Transverse colon (tissue), 4 donors: ENCODE measurements around the gene RING1.

Source experiments
- CTCF ChIP-seq, 5 experiments: fragments of 200-600 bp in 3 of 5; fragments of 450-650 bp in 2 of 5; sonication (generic) in 3 of 5; IDR thresholded peaks; 1 replicate in 2 of 5; 2 replicates in 3 of 5; pipeline ENCODE4 v1.5.1; 2016 to 2017; ENCODE audit warnings: antibody characterized with exemption in 5 of 5, inconsistent platforms in 3 of 5, mild to moderate bottlenecking in 2 of 5, moderate library complexity in 1 of 5
- EP300 ChIP-seq: sonication (generic); formaldehyde crosslinking; IDR thresholded peaks from one replicate; pipeline ENCODE4 v1.6.1; 2017; ENCODE audit warnings: antibody characterized with exemption, low read depth
- POLR2A ChIP-seq: fragments of 450-650 bp; IDR thresholded peaks from one replicate; pipeline ENCODE4 v1.6.1; 2016; ENCODE audit warnings: antibody characterized with exemption, mild to moderate bottlenecking, moderate library complexity
- POLR2AphosphoS5 ChIP-seq, 3 donors: sonication (generic); formaldehyde crosslinking; IDR thresholded peaks; one replicate each; pipeline ENCODE4 v1.6.1; 2016; ENCODE audit warnings: antibody characterized with exemption in 3 of 3

GRCh38 chr6:33203443-33204164 is 4.7 kb upstream of the RING1 start:
- TF ChIP-seq EP300 (no peak), CTCF (IDR thresholded peaks at IDR 0.05) (no peak), POLR2AphosphoS5 (IDR thresholded peaks at IDR 0.05) (no peak), POLR2A (no peak)
